Trophoblast cell (in vitro differentiated cells and primary cell): ENCODE results near the gene CELA1.

Experiments used
- DNase-seq, 2 donors: peaks; one replicate each; pipeline ENCODE4 v3.0.0-alpha.2; 2016
- H2AFZ ChIP-seq: 2 replicates; pipeline ENCODE4 v1.6.1; 2013; ENCODE audit warnings: low read length, moderate library complexity, mild to moderate bottlenecking; ENCODE audit not compliant: insufficient read depth, poor library complexity
- H2AK5ac ChIP-seq: 2 replicates; pipeline ENCODE4 v1.6.1; 2013; ENCODE audit warnings: mild to moderate bottlenecking, low read length
- H2BK120ac ChIP-seq: 2 replicates; pipeline ENCODE4 v1.6.1; 2013; ENCODE audit warnings: low read length, mild to moderate bottlenecking, moderate library complexity; ENCODE audit not compliant: insufficient read depth, poor library complexity
- H2BK12ac ChIP-seq: 2 replicates; pipeline ENCODE4 v1.6.1; 2013; ENCODE audit warnings: mild to moderate bottlenecking, low read length, moderate library complexity
- H2BK5ac ChIP-seq: 2 replicates; pipeline ENCODE4 v1.6.1; 2013; ENCODE audit warnings: low read length, low read depth, moderate library complexity, mild to moderate bottlenecking; ENCODE audit not compliant: poor library complexity
- H3K14ac ChIP-seq: 2 replicates; pipeline ENCODE4 v1.6.1; 2013; ENCODE audit warnings: mild to moderate bottlenecking, low read length
- H3K18ac ChIP-seq: 2 replicates; pipeline ENCODE4 v1.6.1; 2013; ENCODE audit warnings: mild to moderate bottlenecking, low read length
- H3K23ac ChIP-seq: 2 replicates; pipeline ENCODE4 v1.6.1; 2013; ENCODE audit warnings: low read length
- H3K27ac ChIP-seq: 2 replicates; pipeline ENCODE4 v1.5.1; 2013; ENCODE audit warnings: low read depth, mild to moderate bottlenecking, inconsistent platforms, low read length, moderate library complexity
- H3K27me3 ChIP-seq: 2 replicates; pipeline ENCODE4 v1.6.1; 2013; ENCODE audit warnings: inconsistent platforms, mild to moderate bottlenecking, low read length, moderate library complexity; ENCODE audit not compliant: insufficient read depth
- H3K36me3 ChIP-seq, 2 experiments: 1 replicate in 1 of 2; 2 replicates in 1 of 2; pipeline ENCODE4 v1.6.1; 2013; ENCODE audit warnings: low read length in 2 of 2, mild to moderate bottlenecking in 2 of 2, moderate library complexity in 1 of 2; ENCODE audit not compliant: insufficient read depth in 2 of 2, control insufficient read depth in 1 of 2
- H3K4ac ChIP-seq: 2 replicates; pipeline ENCODE4 v1.6.1; 2013; ENCODE audit warnings: low read depth, mild to moderate bottlenecking, low read length, moderate library complexity
- H3K4me1 ChIP-seq, 2 experiments: 1 replicate in 1 of 2; 2 replicates in 1 of 2; pipeline ENCODE4 v1.6.1; 2013; ENCODE audit warnings: low read length in 2 of 2, mild to moderate bottlenecking in 2 of 2, moderate library complexity in 1 of 2; ENCODE audit not compliant: insufficient read depth in 2 of 2, control insufficient read depth in 1 of 2
- H3K4me2 ChIP-seq: 2 replicates; pipeline ENCODE4 v1.6.1; 2013; ENCODE audit warnings: inconsistent platforms, mild to moderate bottlenecking, low read length, moderate library complexity
- H3K4me3 ChIP-seq: 2 replicates; pipeline ENCODE4 v1.5.1; 2013; ENCODE audit warnings: mild to moderate bottlenecking, low read depth, low read length, inconsistent platforms
- H3K79me1 ChIP-seq: one replicate; pipeline ENCODE4 v1.6.1; 2013; ENCODE audit warnings: low read length
- H3K79me2 ChIP-seq: 2 replicates; pipeline ENCODE4 v1.6.1; 2013; ENCODE audit warnings: low read length, mild to moderate bottlenecking; ENCODE audit not compliant: control insufficient read depth, insufficient read depth, poor library complexity
- H3K9ac ChIP-seq: 2 replicates; pipeline ENCODE4 v1.6.1; 2013; ENCODE audit warnings: mild to moderate bottlenecking, low read length
- H3K9me3 ChIP-seq: 2 replicates; pipeline ENCODE4 v1.6.1; 2013; ENCODE audit warnings: low read depth, mild to moderate bottlenecking, control low read depth, inconsistent platforms, low read length; ENCODE audit not compliant: insufficient read depth
- H4K12ac ChIP-seq: 2 replicates; pipeline ENCODE4 v1.6.1; 2013; ENCODE audit warnings: low read depth, mild to moderate bottlenecking, low read length, moderate library complexity
- H4K8ac ChIP-seq: 2 replicates; pipeline ENCODE4 v1.6.1; 2013; ENCODE audit warnings: low read depth, mild to moderate bottlenecking, low read length, moderate library complexity
- H4K91ac ChIP-seq: one replicate; pipeline ENCODE4 v1.6.1; 2013; ENCODE audit warnings: low read depth, mild to moderate bottlenecking, low read length, moderate library complexity
- WGBS: extraction: QIAGEN DNeasy Blood & Tissue Kit; methylation state at CpG from one replicate; pipeline ENCODE4 v1.1.7; 2013; ENCODE audit warnings: missing lambda C conversion rate; ENCODE audit not compliant: insufficient read length, insufficient coverage; ENCODE audit errors: extremely low coverage; 5-methylcytosine and 5-hydroxymethylcytosine counted together

CELA1 gene

GRCh38 chr12:51389302-51389999 is 43.0 kb upstream of the CELA1 start:
- H3K4me3 ChIP-seq: no peak overlapping the region
- peak overlapping the region; percentile 14 for H2BK12ac ChIP-seq
- peak overlapping the region; percentile 12 for H3K4ac ChIP-seq
- peak overlapping the region; percentile 22 for H3K18ac ChIP-seq
- peak overlapping the region; percentile 89 for H2BK120ac ChIP-seq
- peak overlapping the region; percentile 9 for H4K8ac ChIP-seq
- H2AFZ ChIP-seq: no peak overlapping the region
- H3K27ac ChIP-seq: peak overlapping the region; percentile 78
- H4K91ac ChIP-seq: peak overlapping the region; percentile 93
- no peak overlapping the region for H3K9ac ChIP-seq
- peak overlapping the region; percentile 32 for H2BK5ac ChIP-seq
- H3K4me1 ChIP-seq: peaks cover 40 to 41% of the 10 kb centered on the region in 2 experiments
- H3K23ac ChIP-seq: no peak overlapping the region
- peak overlapping the region; percentile 19 for H3K4me2 ChIP-seq
- peaks cover 25% of the 10 kb centered on the region for H3K79me2 ChIP-seq
- DNase-seq: peak; percentile 55 to 70
- no peak overlapping the region for H4K12ac ChIP-seq
- H3K27me3 ChIP-seq: no peaks in the 10 kb centered on the region
- H2AK5ac ChIP-seq: peak overlapping the region; percentile 24
- peaks cover 9 to 13% of the 10 kb centered on the region in 2 experiments for H3K36me3 ChIP-seq
- H3K9me3 ChIP-seq: no peaks in the 10 kb centered on the region
- peak overlapping the region; percentile 9 for H3K14ac ChIP-seq
- WGBS: no CpG with 5 or more reads among the region's 2 CpGs
- H3K79me1 ChIP-seq: peaks cover 67% of the 10 kb centered on the region

- no peak for DNase-seq
- Histone ChIP-seq H3K79me2 (peaks cover 25% of the 10 kb centered on the region), H3K79me1 (peaks cover 65% of the 10 kb centered on the region), H3K27me3 (no peaks in the 10 kb centered on the region), H3K9me3 (no peaks in the 10 kb centered on the region), H3K4ac (peak overlapping the region; percentile 67), H2BK120ac (peak overlapping the region; percentile 89), H2BK5ac (peak overlapping the region; percentile 86), H2AK5ac (peak overlapping the region; percentile 83), H4K12ac (peak overlapping the region; percentile 19), H3K18ac (peak overlapping the region; percentile 80), H4K91ac (peak overlapping the region; percentile 93), H3K27ac (peak overlapping the region; percentile 78), H2AFZ (no peak overlapping the region), H3K4me1 (peaks cover 43 to 44% of the 10 kb centered on the region in 2 experiments), H2BK12ac (peak overlapping the region; percentile 53), H3K4me2 (peak overlapping the region; percentile 25), H3K23ac (no peak overlapping the region), H3K9ac (no peak overlapping the region), H3K4me3 (no peak overlapping the region), H4K8ac (peak overlapping the region; percentile 59), H3K36me3 (peaks cover 8 to 11% of the 10 kb centered on the region in 2 experiments), H3K14ac (peak overlapping the region; percentile 71)
- WGBS: no CpG with 5 or more reads among the region's 5 CpGs
Measured at GRCh38 chr12:51388846-51389245, 42.4 kb upstream of the CELA1 start.

- Histone ChIP-seq H4K91ac (peak overlapping the region; percentile 99), H2AK5ac (peak overlapping the region; percentile 83), H3K79me1 (peaks cover 64% of the 10 kb centered on the region), H3K27ac (peak overlapping the region; percentile 78), H3K4me3 (no peak overlapping the region), H4K12ac (no peak overlapping the region), H3K79me2 (peaks cover 25% of the 10 kb centered on the region), H2BK5ac (peak overlapping the region; percentile 86), H2BK12ac (peak overlapping the region; percentile 98), H3K36me3 (peaks cover 4 to 7% of the 10 kb centered on the region in 2 experiments), H3K14ac (peak overlapping the region; percentile 93), H3K9me3 (no peaks in the 10 kb centered on the region), H3K4me2 (peak overlapping the region; percentile 6), H2AFZ (no peak overlapping the region), H2BK120ac (peak overlapping the region; percentile 98), H3K4me1 (peaks cover 42 to 43% of the 10 kb centered on the region in 2 experiments), H3K18ac (peak overlapping the region; percentile 57), H3K4ac (peak overlapping the region; percentile 97), H3K23ac (no peak overlapping the region), H3K27me3 (no peaks in the 10 kb centered on the region), H4K8ac (peak overlapping the region; percentile 86), H3K9ac (no peak overlapping the region)
- peak; percentile 72 to 77 for DNase-seq
- WGBS: no CpG with 5 or more reads among the region's 10 CpGs
Measured at GRCh38 chr12:51388069-51388799, 41.8 kb upstream of the CELA1 start.

- H3K9ac ChIP-seq: no peak overlapping the region
- peak overlapping the region; percentile 30 for H4K8ac ChIP-seq
- H3K27ac ChIP-seq: no peak overlapping the region
- H2BK5ac ChIP-seq: peak overlapping the region; percentile 73
- H3K9me3 ChIP-seq: peaks cover 1% of the 10 kb centered on the region
- H3K14ac ChIP-seq: peak overlapping the region; percentile 54
- H3K23ac ChIP-seq: no peak overlapping the region
- WGBS: no CpG with 5 or more reads among the region's 4 CpGs
- H3K79me1 ChIP-seq: peaks cover 57% of the 10 kb centered on the region
- H3K4me1 ChIP-seq: peaks cover 42 to 43% of the 10 kb centered on the region in 2 experiments
- H4K91ac ChIP-seq: peak overlapping the region; percentile 79
- H2BK120ac ChIP-seq: peak overlapping the region; percentile 59
- no peak for DNase-seq
- peaks cover 14 to 23% of the 10 kb centered on the region in 2 experiments for H3K36me3 ChIP-seq
- no peak overlapping the region for H3K4me3 ChIP-seq
- no peak overlapping the region for H4K12ac ChIP-seq
- peak overlapping the region; percentile 47 for H3K4ac ChIP-seq
- H3K18ac ChIP-seq: peak overlapping the region; percentile 86
- peak overlapping the region; percentile 20 for H2BK12ac ChIP-seq
- peak overlapping the region; percentile 66 for H2AK5ac ChIP-seq
- H2AFZ ChIP-seq: no peak overlapping the region
- H3K4me2 ChIP-seq: no peak overlapping the region
- H3K79me2 ChIP-seq: peaks cover 16% of the 10 kb centered on the region
- H3K27me3 ChIP-seq: no peaks in the 10 kb centered on the region
Measured at GRCh38 chr12:51386351-51386750, 39.9 kb upstream of the CELA1 start.
